Measurements from ENCODE around the gene VPS13A.

The VPS13A gene

GRCh38 chr9:77457916-77458592 lies 280.7 kb downstream of the VPS13A start:
- Histone ChIP-seq H3K4me2 (ENCODE audit: low read length) (no peak overlapping the region), H3K27ac (no peak overlapping the region), H3K27me3 (ENCODE audit: control insufficient read depth, insufficient read depth, low read length) (no peaks in the 10 kb centered on the region), H3K9ac (no peak overlapping the region), H2AFZ (no peak overlapping the region), H3K79me2 (no peaks in the 10 kb centered on the region), H3K36me3 (ENCODE audit: control insufficient read depth, insufficient read depth, low read length) (no peaks in the 10 kb centered on the region), H3K4me1 (no peaks in the 10 kb centered on the region), H3K4me3 (ENCODE audit: low read depth, low read length) (no peak overlapping the region), H3K9me3 (ENCODE audit: control insufficient read depth, low read length) (no peaks in the 10 kb centered on the region)
- peak; percentile 63 for TF ChIP-seq CTCF (IDR thresholded peaks at IDR 0.05)

DNA sequence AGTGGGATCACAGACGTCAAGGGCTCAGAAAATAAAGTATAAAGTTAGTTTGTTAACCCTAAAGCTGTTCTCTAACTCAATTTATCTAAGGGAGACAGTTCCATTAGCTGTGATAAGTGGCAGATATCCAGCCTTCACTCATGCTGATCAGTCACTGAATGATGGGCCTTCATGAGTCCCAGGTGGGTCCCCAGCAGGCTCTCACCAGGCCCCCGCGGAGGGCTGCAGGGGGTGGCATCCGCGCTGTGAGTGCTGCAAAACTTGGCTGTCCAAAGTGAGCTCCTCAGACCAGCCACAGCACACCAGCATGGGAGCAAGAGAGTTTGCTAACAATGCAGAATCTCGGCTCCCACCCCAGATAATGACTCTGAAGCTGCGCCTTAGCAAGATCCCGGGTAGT lies 283.6 kb downstream of the VPS13A start:
- no peak overlapping the region for H3K4me2 ChIP-seq (ENCODE audit: low read length)

DNA sequence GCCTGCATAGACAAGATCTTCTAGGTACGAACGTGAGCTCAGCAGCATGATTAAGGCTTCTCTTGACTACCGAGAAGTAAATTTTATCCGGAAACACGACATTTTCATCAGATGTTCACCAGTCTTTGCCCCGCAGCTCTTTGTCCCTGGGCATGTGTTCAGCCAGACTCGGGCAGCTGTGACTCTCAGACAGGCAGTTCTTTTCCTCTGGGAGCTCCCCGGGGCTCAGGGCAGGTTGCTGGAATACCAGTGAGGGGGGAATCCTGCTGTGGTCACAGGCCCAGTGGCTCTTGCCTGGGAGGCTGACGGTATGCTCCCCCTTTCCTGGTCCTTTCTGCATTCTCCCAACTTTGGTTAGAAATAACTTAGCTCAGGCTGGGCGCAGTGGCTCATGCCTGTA lies 284.7 kb downstream of the VPS13A start:
- Histone ChIP-seq H3K27ac (no peak overlapping the region), H3K9ac (no peak overlapping the region), H3K4me1 (no peaks in the 10 kb centered on the region), H3K9me3 (ENCODE audit: control insufficient read depth, low read length) (no peaks in the 10 kb centered on the region), H3K27me3 (ENCODE audit: control insufficient read depth, insufficient read depth, low read length) (no peaks in the 10 kb centered on the region), H3K79me2 (no peaks in the 10 kb centered on the region), H3K4me2 (ENCODE audit: low read length) (no peak overlapping the region), H3K36me3 (ENCODE audit: control insufficient read depth, insufficient read depth, low read length) (no peaks in the 10 kb centered on the region), H2AFZ (no peak overlapping the region), H3K4me3 (ENCODE audit: low read depth, low read length) (no peak overlapping the region)
- no peak for TF ChIP-seq CTCF (IDR thresholded peaks at IDR 0.05)

More for the DNA sequence above, 283.6 kb downstream of the VPS13A start:
- Histone ChIP-seq H3K36me3 (ENCODE audit: control insufficient read depth, insufficient read depth, low read length) (no peaks in the 10 kb centered on the region), H3K27ac (no peak overlapping the region), H3K4me1 (no peaks in the 10 kb centered on the region), H3K79me2 (no peaks in the 10 kb centered on the region), H3K27me3 (ENCODE audit: control insufficient read depth, insufficient read depth, low read length) (no peaks in the 10 kb centered on the region), H3K4me3 (ENCODE audit: low read depth, low read length) (no peak overlapping the region), H3K9ac (no peak overlapping the region), H3K9me3 (ENCODE audit: control insufficient read depth, low read length) (no peaks in the 10 kb centered on the region), H2AFZ (no peak overlapping the region)
- no peak for TF ChIP-seq CTCF (IDR thresholded peaks at IDR 0.05)

DNA sequence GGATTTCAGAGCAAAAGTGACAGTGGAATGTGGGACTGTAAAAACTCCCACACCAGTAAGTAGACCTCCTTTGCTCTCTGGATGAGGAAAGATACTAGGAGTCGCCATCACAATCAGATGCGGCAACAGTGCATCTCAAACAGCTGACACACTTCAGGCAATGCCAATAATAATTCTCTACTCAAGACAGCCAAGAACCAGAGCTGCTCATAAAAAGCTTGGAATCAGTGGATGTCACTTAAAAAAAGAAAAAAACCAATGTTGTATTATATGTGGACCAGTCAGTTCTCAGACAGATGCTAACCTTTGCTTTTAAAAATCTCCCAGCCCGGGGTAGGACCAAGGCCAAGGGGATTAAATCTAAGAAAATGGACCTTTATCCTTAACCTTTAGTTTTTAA lies 285.8 kb downstream of the VPS13A start:
- H3K4me1 ChIP-seq: no peaks in the 10 kb centered on the region
- no peak overlapping the region for H3K4me3 ChIP-seq (ENCODE audit: low read depth, low read length)
- no peak for TF ChIP-seq CTCF (IDR thresholded peaks at IDR 0.05)
- no peak overlapping the region for H3K27ac ChIP-seq
- H2AFZ ChIP-seq: no peak overlapping the region
- no peak overlapping the region for H3K4me2 ChIP-seq (ENCODE audit: low read length)
- H3K9me3 ChIP-seq (ENCODE audit: control insufficient read depth, low read length): no peaks in the 10 kb centered on the region
- H3K9ac ChIP-seq: no peak overlapping the region
- no peaks in the 10 kb centered on the region for H3K36me3 ChIP-seq (ENCODE audit: control insufficient read depth, insufficient read depth, low read length)
- H3K79me2 ChIP-seq: no peaks in the 10 kb centered on the region
- H3K27me3 ChIP-seq (ENCODE audit: control insufficient read depth, insufficient read depth, low read length): no peaks in the 10 kb centered on the region

- H3K79me2 ChIP-seq: no peaks in the 10 kb centered on the region
- H3K9me3 ChIP-seq (ENCODE audit: control insufficient read depth, low read length): no peaks in the 10 kb centered on the region
- TF ChIP-seq CTCF (IDR thresholded peaks at IDR 0.05): no peak
- no peak overlapping the region for H3K9ac ChIP-seq
- no peaks in the 10 kb centered on the region for H3K27me3 ChIP-seq (ENCODE audit: control insufficient read depth, insufficient read depth, low read length)
- no peak overlapping the region for H2AFZ ChIP-seq
- no peak overlapping the region for H3K4me2 ChIP-seq (ENCODE audit: low read length)
- H3K27ac ChIP-seq: no peak overlapping the region
- no peaks in the 10 kb centered on the region for H3K36me3 ChIP-seq (ENCODE audit: control insufficient read depth, insufficient read depth, low read length)
- H3K4me1 ChIP-seq: no peaks in the 10 kb centered on the region
- no peak overlapping the region for H3K4me3 ChIP-seq (ENCODE audit: low read depth, low read length)
Observed at GRCh38 chr9:77464661-77465060, 287.3 kb downstream of the VPS13A start.

All from parathyroid adenoma (tissue), 2 donors.